Activated naive CD4-positive, alpha-beta T cell treated with anti-CD3 and anti-CD28 coated beads, Interleukin-2, amount 10 ng/mL, durations not matched to agents 7 days and 5 days (primary cell): ENCODE results near the gene TRERF1.

Source experiments
- CTCF ChIA-PET: fragments of 350-600 bp; sonication (Branson Sonifier 250); formaldehyde crosslinking; loops from one replicate; lab custom pipeline; 2021; ENCODE audit warnings: antibody characterized with exemption; lab: Charles Lee
- DNase-seq: peaks from one replicate; pipeline ENCODE4 v3.0.0-alpha.2; 2020
- H3K27ac Mint-ChIP-seq: one replicate; pipeline ENCODE4 v1.8.0; 2021; ENCODE audit warnings: mild to moderate bottlenecking, moderate library complexity, mixed read lengths
- H3K27me3 Mint-ChIP-seq: one replicate; pipeline ENCODE4 v1.8.0; 2021; ENCODE audit warnings: mild to moderate bottlenecking, mixed read lengths
- H3K36me3 Mint-ChIP-seq: one replicate; pipeline ENCODE4 v1.8.0; 2021; ENCODE audit warnings: mixed read lengths
- H3K4me1 Mint-ChIP-seq: one replicate; pipeline ENCODE4 v1.8.0; 2021; ENCODE audit warnings: mixed read lengths
- H3K4me3 Mint-ChIP-seq: one replicate; pipeline ENCODE4 v1.8.0; 2021; ENCODE audit warnings: mild to moderate bottlenecking, moderate library complexity, mixed read lengths
- H3K9me3 Mint-ChIP-seq: one replicate; pipeline ENCODE4 v1.8.0; 2021; ENCODE audit warnings: mixed read lengths

TRERF1 gene

DNA sequence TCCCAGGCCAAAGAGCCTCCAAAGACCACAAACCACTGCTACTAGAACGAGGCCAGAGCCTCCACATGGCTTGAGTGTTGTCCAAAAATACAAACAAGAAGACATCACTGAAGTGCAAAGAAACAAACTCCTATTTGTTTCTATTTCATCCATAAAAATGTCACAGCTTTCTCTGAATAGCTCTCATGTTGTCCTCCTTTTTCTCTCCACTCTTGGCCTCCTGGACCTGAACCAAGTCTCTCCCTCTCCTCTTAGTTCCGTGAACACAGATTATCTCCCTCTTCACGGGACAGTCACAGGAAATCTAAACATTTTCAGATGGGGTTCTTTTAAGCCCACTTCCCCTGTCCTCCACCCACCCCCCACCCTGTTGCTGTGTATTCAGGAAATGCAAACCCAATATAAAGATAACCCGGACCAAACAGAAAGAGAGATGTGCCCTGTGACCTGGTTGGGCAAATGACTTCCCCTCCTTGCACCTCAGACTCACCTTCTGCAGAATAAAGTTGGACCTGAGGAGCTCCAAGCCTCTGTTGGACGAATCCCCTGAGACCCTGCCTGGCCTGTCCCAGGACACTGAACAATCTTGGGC, 158.2 kb downstream of the TRERF1 start:
- CTCF ChIA-PET: interaction anchor here (0.8 kb wide), 1 partner anchor 240 kb away, joined by 4 read pairs; no protein-coding TSS in a partner anchor
- peaks cover 38% of the 10 kb centered on the region for H3K4me1 Mint-ChIP-seq
- peaks cover 26% of the 10 kb centered on the region for H3K36me3 Mint-ChIP-seq
- peak overlapping the region; percentile 83 for H3K27ac Mint-ChIP-seq
- H3K9me3 Mint-ChIP-seq: peaks cover 4% of the 10 kb centered on the region
- H3K4me3 Mint-ChIP-seq: peak overlapping the region; percentile 21
- DNase-seq: no peak
- no peaks in the 10 kb centered on the region for H3K27me3 Mint-ChIP-seq

DNA sequence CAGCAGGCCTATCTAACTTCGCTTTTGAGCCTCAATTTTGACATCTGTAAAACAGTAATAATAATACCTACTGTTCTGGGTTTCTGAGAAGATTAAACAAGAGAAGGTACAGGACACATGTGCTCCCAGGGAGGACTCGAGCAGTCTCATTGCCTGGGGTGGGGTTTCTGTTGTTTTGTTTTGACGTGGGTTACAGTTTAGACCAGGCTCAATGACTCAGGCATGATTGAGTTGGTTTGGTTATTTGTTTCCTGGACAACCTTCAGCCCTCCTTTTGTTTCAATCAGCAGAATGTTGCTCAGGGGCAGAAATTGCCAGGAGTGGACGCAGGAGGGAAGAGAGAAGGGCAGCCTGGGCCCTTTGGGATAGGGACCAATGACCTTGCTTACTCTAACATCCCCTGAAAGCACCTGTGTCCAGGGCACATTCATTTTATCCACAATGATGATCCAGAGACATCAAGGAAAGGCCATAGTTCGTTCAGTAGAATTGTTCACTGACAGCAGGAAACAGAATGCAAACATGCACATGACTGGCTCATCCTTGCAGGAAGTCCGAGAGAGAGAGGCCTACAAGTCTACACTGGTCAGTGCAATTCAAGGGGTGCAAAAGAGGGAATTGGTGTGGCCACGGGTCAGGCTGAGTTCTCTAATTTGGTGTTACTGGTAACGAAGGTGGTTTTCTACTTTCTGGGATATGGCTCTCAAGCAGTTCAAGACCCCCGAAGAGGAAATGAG, 159.6 kb downstream of the TRERF1 start:
- CTCF ChIA-PET: no interaction called here

GRCh38 chr6:42287756-42288155, 164.0 kb downstream of the TRERF1 start:
- peaks cover 9% of the 10 kb centered on the region for H3K4me1 Mint-ChIP-seq
- no peak overlapping the region for H3K4me3 Mint-ChIP-seq
- no peaks in the 10 kb centered on the region for H3K27me3 Mint-ChIP-seq
- no peak for DNase-seq
- peaks cover 11% of the 10 kb centered on the region for H3K36me3 Mint-ChIP-seq
- CTCF ChIA-PET: no interaction called here
- no peaks in the 10 kb centered on the region for H3K9me3 Mint-ChIP-seq
- H3K27ac Mint-ChIP-seq: no peak overlapping the region

More for the DNA sequence above, 159.6 kb downstream of the TRERF1 start:
- Mint-ChIP-seq H3K4me1 (peaks cover 38% of the 10 kb centered on the region), H3K9me3 (peaks cover 4% of the 10 kb centered on the region), H3K27ac (no peak overlapping the region), H3K4me3 (no peak overlapping the region), H3K27me3 (no peaks in the 10 kb centered on the region), H3K36me3 (peaks cover 29% of the 10 kb centered on the region)
- DNase-seq: no peak

DNA sequence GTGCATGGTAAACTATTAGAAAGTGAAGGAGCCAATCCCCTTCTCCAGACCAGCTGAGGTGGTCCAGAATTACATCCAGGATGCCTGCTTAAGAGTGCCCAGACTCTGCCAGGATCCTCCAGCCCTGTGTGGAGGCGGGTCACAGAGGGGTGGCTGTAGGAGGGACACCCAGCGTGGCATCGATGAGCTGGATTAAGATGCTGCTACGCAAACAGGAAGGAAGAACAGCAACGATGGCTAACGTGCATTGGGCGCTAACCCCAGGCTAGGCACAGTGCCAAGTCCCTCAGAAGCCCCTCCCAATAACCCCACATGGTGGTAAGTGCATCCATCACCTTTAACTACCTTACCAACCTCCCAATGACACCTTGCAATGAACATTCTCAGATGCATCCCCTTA, 170.2 kb downstream of the TRERF1 start:
- no peaks in the 10 kb centered on the region for H3K9me3 Mint-ChIP-seq
- H3K4me1 Mint-ChIP-seq: peaks cover 48% of the 10 kb centered on the region
- no peak overlapping the region for H3K27ac Mint-ChIP-seq
- H3K27me3 Mint-ChIP-seq: no peaks in the 10 kb centered on the region
- CTCF ChIA-PET: no interaction called here
- H3K4me3 Mint-ChIP-seq: no peak overlapping the region
- DNase-seq: peak; percentile 36
- peaks cover 7% of the 10 kb centered on the region for H3K36me3 Mint-ChIP-seq

GRCh38 chr6:42280966-42281533, 170.7 kb downstream of the TRERF1 start:
- H3K9me3 Mint-ChIP-seq: no peaks in the 10 kb centered on the region
- no peak for DNase-seq
- H3K27ac Mint-ChIP-seq: no peak overlapping the region
- H3K36me3 Mint-ChIP-seq: peaks cover 8% of the 10 kb centered on the region
- no peaks in the 10 kb centered on the region for H3K27me3 Mint-ChIP-seq
- no peak overlapping the region for H3K4me3 Mint-ChIP-seq
- CTCF ChIA-PET: no interaction called here
- peaks cover 48% of the 10 kb centered on the region for H3K4me1 Mint-ChIP-seq

- Mint-ChIP-seq H3K9me3 (no peaks in the 10 kb centered on the region), H3K36me3 (peaks cover 8% of the 10 kb centered on the region), H3K27ac (peak overlapping the region; percentile 29), H3K27me3 (no peaks in the 10 kb centered on the region), H3K4me3 (no peak overlapping the region), H3K4me1 (peaks cover 48% of the 10 kb centered on the region)
- CTCF ChIA-PET: interaction anchor here (0.8 kb wide), 1 partner anchor 23 kb away, joined by 3 read pairs; no protein-coding TSS in a partner anchor
- DNase-seq: no peak
Observed at GRCh38 chr6:42279966-42280629, 171.6 kb downstream of the TRERF1 start.

GRCh38 chr6:42279144-42279781, 172.5 kb downstream of the TRERF1 start:
- H3K9me3 Mint-ChIP-seq: no peaks in the 10 kb centered on the region
- no peaks in the 10 kb centered on the region for H3K27me3 Mint-ChIP-seq
- H3K4me1 Mint-ChIP-seq: peaks cover 48% of the 10 kb centered on the region
- CTCF ChIA-PET: interaction anchor here (0.5 to 0.8 kb wide), 2 partner anchors 22 to 360 kb away, joined by 3 to 4 read pairs; no protein-coding TSS in a partner anchor
- peak; percentile 49 for DNase-seq
- peaks cover 8% of the 10 kb centered on the region for H3K36me3 Mint-ChIP-seq
- H3K27ac Mint-ChIP-seq: peak overlapping the region; percentile 29
- H3K4me3 Mint-ChIP-seq: no peak overlapping the region

DNA sequence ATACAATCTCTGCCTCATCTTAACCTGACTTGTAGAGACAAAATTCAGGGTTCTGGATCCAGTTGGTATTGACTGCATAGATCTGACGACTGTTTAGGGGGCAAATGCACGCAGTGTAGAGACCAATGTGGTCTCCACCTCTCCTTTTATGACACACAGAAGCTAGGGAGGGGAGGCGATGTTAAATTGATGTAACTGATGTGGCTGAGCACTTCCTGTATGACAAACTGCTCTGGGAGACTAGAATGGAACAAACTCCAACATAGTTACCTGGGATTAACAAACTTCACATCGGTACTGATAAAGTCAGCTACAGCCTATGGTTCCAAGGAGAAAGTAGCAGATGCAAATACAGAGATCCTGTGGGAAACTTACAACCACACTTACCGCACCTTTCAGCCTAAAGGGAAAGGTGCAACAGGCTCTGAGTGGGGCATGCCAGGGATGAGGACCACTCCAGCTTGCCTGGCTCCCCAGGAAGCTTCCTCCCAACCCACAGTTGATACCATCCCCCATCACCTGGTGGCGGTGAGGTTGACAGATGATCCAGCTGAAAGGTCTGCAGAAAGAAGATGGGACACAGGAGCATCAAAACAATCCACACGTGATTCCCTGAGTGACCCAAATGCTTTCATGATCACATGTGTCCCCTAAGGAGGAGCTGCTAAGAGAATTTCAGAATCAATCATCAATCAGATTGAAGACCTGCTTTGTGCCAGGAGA, 173.4 kb downstream of the TRERF1 start:
- Mint-ChIP-seq H3K4me3 (no peak overlapping the region), H3K4me1 (peaks cover 48% of the 10 kb centered on the region), H3K27ac (peak overlapping the region; percentile 69), H3K36me3 (peaks cover 8% of the 10 kb centered on the region), H3K27me3 (no peaks in the 10 kb centered on the region), H3K9me3 (no peaks in the 10 kb centered on the region)
- peak; percentile 36 for DNase-seq
- CTCF ChIA-PET: interaction anchor here (0.5 to 1.4 kb wide), 3 partner anchors 16 to 361 kb away, joined by 3 to 4 read pairs (median 4); no protein-coding TSS in a partner anchor

DNA sequence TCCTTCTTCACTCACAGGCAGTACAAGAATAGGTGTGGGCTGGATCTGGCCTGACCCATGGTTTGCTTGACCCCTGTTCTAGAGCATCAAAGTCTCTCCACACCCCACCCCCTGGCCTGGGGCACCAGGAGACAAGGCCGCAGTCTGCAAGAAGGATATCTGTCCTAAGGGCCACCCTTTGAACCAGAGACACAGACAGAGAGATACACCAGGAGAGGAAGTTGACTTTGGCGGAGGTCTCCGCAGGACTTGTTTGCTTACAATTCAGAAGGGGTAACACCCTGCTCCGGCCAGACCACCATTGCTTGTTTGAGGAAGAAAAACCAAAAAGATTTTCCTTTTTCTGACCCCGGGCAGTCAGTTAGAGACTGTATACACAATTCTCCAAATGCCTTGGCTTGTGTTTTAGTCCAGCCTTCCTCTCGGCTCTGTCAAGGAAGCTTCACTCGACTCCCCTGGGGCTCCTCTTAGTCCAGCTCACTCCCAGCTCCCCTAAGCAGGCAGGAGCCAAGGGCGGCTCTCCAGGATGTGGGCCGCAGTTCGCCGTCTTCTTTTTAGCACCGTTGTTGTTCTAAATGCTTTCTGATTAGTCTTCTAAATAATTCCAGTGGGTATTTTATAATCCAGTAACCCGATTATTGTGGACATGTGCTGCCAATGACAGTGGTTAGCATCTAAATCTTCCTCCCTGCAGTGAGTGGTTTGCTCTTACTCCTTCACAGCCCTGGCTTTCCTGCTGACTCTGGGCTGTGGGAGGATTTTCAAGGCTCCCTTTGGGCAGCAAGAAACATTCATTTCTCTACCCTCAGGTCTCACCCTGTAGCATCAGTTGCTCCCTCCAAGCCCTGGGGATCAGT, 175.5 kb downstream of the TRERF1 start:
- CTCF ChIA-PET: interaction anchor here (0.7 kb wide), 1 partner anchor 255 kb away, joined by 3 read pairs; no protein-coding TSS in a partner anchor
- H3K4me3 Mint-ChIP-seq: no peak overlapping the region
- H3K36me3 Mint-ChIP-seq: peaks cover 7% of the 10 kb centered on the region
- H3K4me1 Mint-ChIP-seq: peaks cover 36% of the 10 kb centered on the region
- no peaks in the 10 kb centered on the region for H3K9me3 Mint-ChIP-seq
- H3K27me3 Mint-ChIP-seq: no peaks in the 10 kb centered on the region
- no peak overlapping the region for H3K27ac Mint-ChIP-seq
- no peak for DNase-seq

DNA sequence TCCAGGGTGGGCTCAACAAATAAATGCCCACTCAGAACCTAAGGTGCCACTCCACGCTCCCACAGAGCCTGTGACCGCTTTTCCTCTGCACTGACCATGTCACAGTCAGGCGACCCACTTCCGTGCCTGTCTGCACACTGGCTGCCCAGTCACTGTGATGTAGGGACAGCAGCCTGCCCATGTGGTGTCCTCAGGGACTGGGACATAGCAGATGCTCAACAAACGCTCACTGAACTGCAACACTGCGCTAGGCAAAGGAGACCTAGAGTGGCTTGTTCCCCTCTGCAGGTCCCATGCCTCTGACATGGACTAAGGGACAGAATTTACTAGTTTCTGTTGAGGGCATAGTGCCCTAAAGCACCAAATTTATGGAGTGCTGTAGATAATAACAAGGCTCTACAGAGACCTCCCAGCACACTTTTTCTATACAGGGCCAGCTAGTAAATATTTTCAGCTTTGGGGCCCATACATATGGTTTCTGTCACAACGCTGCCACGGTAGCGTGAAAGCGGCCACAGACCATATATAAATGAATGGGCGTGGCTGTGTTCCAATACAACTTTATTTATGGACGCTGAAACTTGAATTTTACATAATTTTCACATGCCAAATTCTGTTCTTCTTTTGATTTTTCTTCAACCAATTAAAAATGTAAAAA, 176.2 kb downstream of the TRERF1 start:
- no peak overlapping the region for H3K4me3 Mint-ChIP-seq
- no peaks in the 10 kb centered on the region for H3K27me3 Mint-ChIP-seq
- peaks cover 7% of the 10 kb centered on the region for H3K36me3 Mint-ChIP-seq
- H3K27ac Mint-ChIP-seq: no peak overlapping the region
- CTCF ChIA-PET: no interaction called here
- no peak for DNase-seq
- no peaks in the 10 kb centered on the region for H3K9me3 Mint-ChIP-seq
- H3K4me1 Mint-ChIP-seq: peaks cover 30% of the 10 kb centered on the region

DNA sequence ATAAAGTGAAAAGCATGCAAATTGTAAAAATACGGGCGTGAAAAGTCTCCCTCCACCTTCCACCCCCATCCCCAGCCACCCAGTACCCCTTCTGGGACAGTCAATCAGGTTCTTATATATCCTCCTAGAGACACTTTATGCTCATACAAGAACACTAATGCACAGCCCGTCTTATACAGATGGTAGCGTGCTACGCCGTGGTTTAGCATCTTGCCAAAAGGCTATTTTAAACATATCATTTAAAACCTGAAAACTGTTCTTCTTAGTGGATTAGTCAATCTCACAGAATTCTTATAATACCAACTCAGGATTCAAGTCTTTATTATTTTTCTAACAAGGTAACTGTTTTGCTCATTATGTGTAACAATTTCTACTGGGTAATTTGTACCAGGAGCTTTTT, 176.8 kb downstream of the TRERF1 start:
- H3K4me3 Mint-ChIP-seq: no peak overlapping the region
- DNase-seq: no peak
- H3K27me3 Mint-ChIP-seq: no peaks in the 10 kb centered on the region
- peaks cover 7% of the 10 kb centered on the region for H3K36me3 Mint-ChIP-seq
- H3K27ac Mint-ChIP-seq: no peak overlapping the region
- H3K4me1 Mint-ChIP-seq: peaks cover 31% of the 10 kb centered on the region
- H3K9me3 Mint-ChIP-seq: no peaks in the 10 kb centered on the region
- CTCF ChIA-PET: no interaction called here
